Keratinocyte (primary cell): Measurements from ENCODE around the gene SDK1. TPM values are rescaled to one million over a fixed set of nuclear protein-coding genes. Genes with fewer than 3 reads are reported as not detected.

ENCODE experiments used
- DNase-seq: peaks from one replicate; pipeline ENCODE4 v3.0.0-alpha.2; 2011; ENCODE audit warnings: low read depth, missing footprints, low spot score
- FAIRE-seq: peaks from 2 replicates; lab custom pipeline; 2011; peaks lifted over from hg19 to GRCh38; lab: Jason Lieb, UNC
- H2AFZ ChIP-seq: 2 replicates; pipeline ENCODE4 v1.6.0; 2012; ENCODE audit warnings: low read length, control low read depth, inconsistent platforms; ENCODE audit not compliant: control insufficient read depth
- H3K27ac ChIP-seq: 2 replicates; pipeline ENCODE4 v1.5.1; 2011; ENCODE audit warnings: low read length; ENCODE audit not compliant: control insufficient read depth, insufficient read depth
- H3K27me3 ChIP-seq: 3 replicates; pipeline ENCODE4 v1.6.0; 2011; ENCODE audit warnings: low read length; ENCODE audit not compliant: control insufficient read depth, insufficient read depth; ENCODE audit errors: extremely low read depth
- H3K36me3 ChIP-seq, 2 experiments: 2 replicates in 1 of 2; 3 replicates in 1 of 2; pipeline ENCODE4 v1.5.1; 2011; ENCODE audit warnings: low read length in 2 of 2, mild to moderate bottlenecking in 1 of 2; ENCODE audit not compliant: control insufficient read depth in 2 of 2, insufficient read depth in 2 of 2; ENCODE audit errors: extremely low read depth in 1 of 2
- H3K4me1 ChIP-seq: 3 replicates; pipeline ENCODE4 v1.5.1; 2011; ENCODE audit warnings: low read length; ENCODE audit not compliant: control insufficient read depth, insufficient read depth; ENCODE audit errors: extremely low read depth
- H3K4me2 ChIP-seq: 3 replicates; pipeline ENCODE4 v1.6.0; 2011; ENCODE audit warnings: low read depth, low read length; ENCODE audit not compliant: control insufficient read depth, insufficient read depth; ENCODE audit errors: extremely low read depth
- H3K4me3 ChIP-seq, 3 experiments: fragments of 200-600 bp in 1 of 3; sonication (generic) in 1 of 3; 2 replicates in 2 of 3; 3 replicates in 1 of 3; pipeline ENCODE4 v1.5.1; 2011 to 2016; ENCODE audit warnings: low read length in 3 of 3, mild to moderate bottlenecking in 3 of 3, control low read depth in 2 of 3, inconsistent platforms in 1 of 3, low read depth in 1 of 3, mixed read lengths in 1 of 3, mixed run types in 1 of 3, moderate library complexity in 1 of 3; ENCODE audit not compliant: control insufficient read depth in 2 of 3, insufficient read depth in 2 of 3; ENCODE audit errors: extremely low read depth in 1 of 3
- H3K79me2 ChIP-seq: 2 replicates; pipeline ENCODE4 v1.6.0; 2012; ENCODE audit warnings: low read length; ENCODE audit not compliant: control insufficient read depth, insufficient read depth
- H3K9ac ChIP-seq: 3 replicates; pipeline ENCODE4 v1.6.0; 2011; ENCODE audit warnings: low read length; ENCODE audit not compliant: control insufficient read depth, insufficient read depth; ENCODE audit errors: extremely low read depth
- H3K9me1 ChIP-seq: 3 replicates; pipeline ENCODE4 v1.6.0; 2011; ENCODE audit warnings: low read length; ENCODE audit not compliant: control insufficient read depth, insufficient read depth; ENCODE audit errors: extremely low read depth
- H3K9me3 ChIP-seq: 2 replicates; pipeline ENCODE4 v1.5.1; 2012; ENCODE audit warnings: low read depth, low read length; ENCODE audit not compliant: control insufficient read depth
- H4K20me1 ChIP-seq: 3 replicates; pipeline ENCODE4 v1.6.0; 2011; ENCODE audit warnings: low read length; ENCODE audit not compliant: control insufficient read depth, insufficient read depth; ENCODE audit errors: extremely low read depth
- CTCF ChIP-seq, 3 experiments: IDR thresholded peaks in 1 of 3; conservative IDR thresholded peaks in 1 of 3; optimal IDR thresholded peaks in 1 of 3; 2 replicates in 2 of 3; 3 replicates in 1 of 3; pipeline versions ENCODE3 to v1.5.1; 2011; ENCODE audit warnings: low read length in 3 of 3, mild to moderate bottlenecking in 3 of 3, moderate library complexity in 2 of 3, control low read depth in 1 of 3, inconsistent platforms in 1 of 3; ENCODE audit not compliant: insufficient read depth in 2 of 3; ENCODE audit errors: extremely low read depth in 1 of 3
- EZH2 ChIP-seq: IDR thresholded peaks from one replicate; pipeline ENCODE4 v1.6.1; 2012; ENCODE audit warnings: inconsistent platforms, mild to moderate bottlenecking, low read length, moderate library complexity
- dilution Hi-C: fragments of 300-500 bp; cut with MboI; formaldehyde crosslinking; loops from one replicate; pipeline ENCODE4 v1.7.0; 2020; ENCODE audit warnings: low sequenced_read_pairs; ENCODE audit not compliant: extremely low pct_ligation_motif_present
- polyA plus RNA-seq, 5 experiments: library from polyadenylated mRNA; depleted of rRNA in 3 of 5; stranded (reverse) in 3 of 5; stranded (forward) in 1 of 5; unstranded in 1 of 5; fragments of >200 nt; gene quantifications; 1 replicate in 1 of 5; 2 replicates in 3 of 5; 3 replicates in 1 of 5; pipeline versions ENCODE4 v1.2.1 to v1.2.3, GENCODE V29; 2011 to 2012; ENCODE audit warnings: missing spikeins in 2 of 5, low read depth in 1 of 5, low replicate concordance in 1 of 5

The SDK1 gene
- polyA plus RNA-seq, 1 donor (not counting 4 experiments of a cell fraction or from before 2014, with no cell fraction given), result 0.66 TPM

DNA sequence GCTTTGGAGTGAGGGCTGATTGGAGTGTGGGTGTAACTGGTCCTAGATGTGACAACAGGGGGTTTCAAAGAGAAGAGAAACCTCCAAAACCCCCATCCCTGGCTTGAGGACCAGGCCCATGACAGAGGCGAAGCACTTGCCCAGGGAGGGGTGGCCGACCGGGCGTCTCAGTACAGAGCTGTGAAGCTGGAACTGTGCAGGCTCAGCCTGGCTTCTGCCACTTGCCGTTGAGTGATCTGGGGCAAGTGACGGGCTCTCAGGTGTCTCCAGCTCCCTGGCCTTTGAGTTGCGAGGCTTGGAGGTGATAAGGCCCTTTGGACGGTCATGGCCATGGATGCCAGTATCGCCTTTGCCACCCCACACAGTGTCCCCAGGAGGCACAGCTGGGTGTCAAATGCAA, 849.7 kb downstream of the SDK1 start:
- no peak overlapping the region for H3K4me2 ChIP-seq
- H4K20me1 ChIP-seq, result no peaks in the 10 kb centered on the region
- no peaks in the 10 kb centered on the region for H3K9me1 ChIP-seq
- H3K9ac ChIP-seq, result no peak overlapping the region
- H3K4me3 ChIP-seq, result no peak overlapping the region
- H3K27me3 ChIP-seq, result no peaks in the 10 kb centered on the region
- H3K27ac ChIP-seq, result no peak overlapping the region
- DNase-seq (no peak), FAIRE-seq (no peak)
- TF ChIP-seq EZH2 (no peak), CTCF (optimal IDR thresholded peaks at IDR 0.05 in 1 of 3, IDR thresholded peaks at IDR 0.05 in 1 of 3, conservative IDR thresholded peaks at IDR 0.05 in 1 of 3; ENCODE audit: extremely low read depth in 1 of 3, insufficient read depth in 2 of 3, low read length in 3 of 3) (no peak)
- H3K36me3 ChIP-seq, result peaks cover 0 to 2% of the 10 kb centered on the region in 2 experiments
- no peaks in the 10 kb centered on the region for H3K4me1 ChIP-seq
- no peaks in the 10 kb centered on the region for H3K79me2 ChIP-seq
- H2AFZ ChIP-seq, result no peak overlapping the region
- no peaks in the 10 kb centered on the region for H3K9me3 ChIP-seq
- dilution Hi-C loops, result no loop called here

- Histone ChIP-seq H3K9me1 (no peaks in the 10 kb centered on the region), H3K79me2 (no peaks in the 10 kb centered on the region), H3K9ac (no peak overlapping the region), H2AFZ (no peak overlapping the region), H3K4me3 (no peak overlapping the region), H4K20me1 (no peaks in the 10 kb centered on the region), H3K4me1 (no peaks in the 10 kb centered on the region), H3K27ac (no peak overlapping the region), H3K4me2 (no peak overlapping the region), H3K9me3 (no peaks in the 10 kb centered on the region), H3K36me3 (peaks cover 0 to 2% of the 10 kb centered on the region in 2 experiments), H3K27me3 (no peaks in the 10 kb centered on the region)
- dilution Hi-C loops, result no loop called here
- DNase-seq (no peak), FAIRE-seq (no peak)
- TF ChIP-seq CTCF (optimal IDR thresholded peaks at IDR 0.05 in 1 of 3, IDR thresholded peaks at IDR 0.05 in 1 of 3, conservative IDR thresholded peaks at IDR 0.05 in 1 of 3; ENCODE audit: extremely low read depth in 1 of 3, insufficient read depth in 2 of 3, low read length in 3 of 3) (no peak), EZH2 (no peak)
Observed at GRCh38 chr7:4151524-4151923, 850.5 kb downstream of the SDK1 start.
